OCI-LY1 (cell line): Measurements from ENCODE around the gene TMEM266.

Source experiments
- H2AFZ ChIP-seq: fragments of 200-600 bp; sonication (generic), shearing (Covaris generic); 2 replicates; pipeline ENCODE4 v1.6.0; 2014; ENCODE audit warnings: antibody characterized with exemption, mild to moderate bottlenecking, low read length
- H3F3A ChIP-seq: fragments of 200-600 bp; sonication (generic), shearing (Covaris generic); 2 replicates; pipeline ENCODE4 v1.6.0; 2014; ENCODE audit warnings: mild to moderate bottlenecking, antibody characterized with exemption, low read length, moderate library complexity; ENCODE audit not compliant: insufficient read depth
- H3K27ac ChIP-seq: fragments of 200-600 bp; sonication (generic); 2 replicates; pipeline ENCODE4 v1.5.1; 2014; ENCODE audit warnings: low read length, mixed run types, mild to moderate bottlenecking, low read depth; ENCODE audit not compliant: poor library complexity, severe bottlenecking
- H3K27me3 ChIP-seq: fragments of 200-600 bp; sonication (generic); 2 replicates; pipeline ENCODE4 v1.6.0; 2014; ENCODE audit warnings: antibody characterized with exemption, mild to moderate bottlenecking, low read length, moderate library complexity; ENCODE audit not compliant: insufficient read depth
- H3K36me3 ChIP-seq: fragments of 200-600 bp; sonication (generic); 2 replicates; pipeline ENCODE4 v1.6.1; 2014; ENCODE audit warnings: mild to moderate bottlenecking, antibody characterized with exemption, low read length, moderate library complexity, mixed read lengths; ENCODE audit not compliant: insufficient read depth
- H3K4me1 ChIP-seq: fragments of 200-600 bp; sonication (generic); 2 replicates; pipeline ENCODE4 v1.5.1; 2014; ENCODE audit warnings: mild to moderate bottlenecking, low read length, moderate library complexity; ENCODE audit not compliant: insufficient read depth, severe bottlenecking
- H3K4me2 ChIP-seq: fragments of 200-600 bp; sonication (generic), shearing (Covaris generic); 2 replicates; pipeline ENCODE4 v1.6.1; 2014; ENCODE audit warnings: low read length
- H3K4me3 ChIP-seq: fragments of 200-600 bp; sonication (generic); 2 replicates; pipeline ENCODE4 v1.5.1; 2014; ENCODE audit warnings: low read length, low read depth, mild to moderate bottlenecking, mixed read lengths; ENCODE audit not compliant: poor library complexity, severe bottlenecking
- H3K79me2 ChIP-seq: fragments of 200-600 bp; shearing (Covaris generic); 2 replicates; pipeline ENCODE4 v1.6.1; 2016; ENCODE audit warnings: mixed run types, low read length, mixed read lengths; ENCODE audit not compliant: insufficient read depth
- H3K9ac ChIP-seq: fragments of 200-600 bp; sonication (generic), shearing (Covaris generic); 2 replicates; pipeline ENCODE4 v1.6.1; 2014; ENCODE audit warnings: mild to moderate bottlenecking, low read length, mixed read lengths
- H3K9me2 ChIP-seq: fragments of 200-600 bp; sonication (generic), shearing (Covaris generic); 2 replicates; pipeline ENCODE4 v1.6.1; 2014; ENCODE audit warnings: low read depth, mild to moderate bottlenecking, low read length, mixed read lengths
- H3K9me3 ChIP-seq: fragments of 200-600 bp; shearing (Covaris generic); 2 replicates; pipeline ENCODE4 v1.6.1; 2014; ENCODE audit warnings: low read length, mixed read lengths
- H4K20me1 ChIP-seq: fragments of 200-600 bp; sonication (generic), shearing (Covaris generic); 2 replicates; pipeline ENCODE4 v1.6.0; 2016; ENCODE audit warnings: mild to moderate bottlenecking, low read length; ENCODE audit not compliant: insufficient read depth
- EZH2 ChIP-seq: fragments of 200-600 bp; sonication (generic), shearing (Covaris generic); IDR thresholded peaks from 2 replicates; pipeline ENCODE4 v1.8.0; 2017; ENCODE audit warnings: borderline replicate concordance, mixed run types, mild to moderate bottlenecking, antibody characterized with exemption, low read length, moderate library complexity, mixed read lengths
- TF ChIP-seq, protein P1 (sequence below): fragments of 200-600 bp; sonication (generic), shearing (Covaris generic); IDR thresholded peaks from 2 replicates; pipeline ENCODE4 v1.5.1; 2017; ENCODE audit warnings: mild to moderate bottlenecking, antibody characterized with exemption, low read length, moderate library complexity, mixed read lengths

Gene TMEM266

DNA sequence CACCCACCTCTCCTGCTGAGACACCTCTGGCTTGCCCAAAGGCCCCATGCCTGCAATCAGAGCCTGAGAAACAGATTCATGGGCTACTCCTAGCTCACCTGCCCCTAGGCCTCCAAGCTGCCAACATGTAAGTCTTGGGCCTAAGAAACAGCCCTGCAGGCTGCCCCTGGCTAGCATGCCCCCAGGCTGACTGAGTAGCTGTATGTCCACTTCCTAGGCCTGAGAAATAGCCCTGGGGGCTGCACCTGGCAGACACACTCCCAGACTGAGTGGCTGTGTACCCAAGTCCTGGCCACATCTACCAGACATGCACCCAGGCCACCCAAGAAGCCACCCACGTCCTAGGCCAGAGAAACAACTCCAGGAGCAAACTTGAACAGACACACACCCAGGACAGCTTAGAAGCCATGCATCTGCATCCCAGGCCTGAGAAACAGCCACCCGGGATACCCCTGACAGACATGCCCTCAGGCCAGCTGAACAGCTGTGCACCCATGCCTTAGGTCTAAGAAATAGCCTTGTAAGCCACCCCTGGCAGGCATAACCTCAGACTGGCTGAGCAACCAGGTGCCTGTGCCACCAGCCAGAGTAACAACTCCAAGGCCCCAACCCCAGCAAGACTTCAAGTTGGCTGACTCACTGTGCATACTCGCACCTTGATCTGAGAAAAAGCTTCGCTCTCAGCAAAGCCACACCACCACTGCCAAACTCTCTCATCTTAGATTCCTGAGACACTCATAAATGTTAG lies 35.6 kb upstream of the TMEM266 start:
- H3K9me3 ChIP-seq, result peaks cover 9% of the 10 kb centered on the region; the same call in 1 of the 2 replicates
- H3K4me3 ChIP-seq, result no peak overlapping the region
- no peaks in the 10 kb centered on the region for H4K20me1 ChIP-seq
- no peaks in the 10 kb centered on the region for H3K4me1 ChIP-seq
- no peaks in the 10 kb centered on the region for H3K27me3 ChIP-seq
- no peak for TF ChIP-seq EZH2
- TF ChIP-seq, protein P1, sequence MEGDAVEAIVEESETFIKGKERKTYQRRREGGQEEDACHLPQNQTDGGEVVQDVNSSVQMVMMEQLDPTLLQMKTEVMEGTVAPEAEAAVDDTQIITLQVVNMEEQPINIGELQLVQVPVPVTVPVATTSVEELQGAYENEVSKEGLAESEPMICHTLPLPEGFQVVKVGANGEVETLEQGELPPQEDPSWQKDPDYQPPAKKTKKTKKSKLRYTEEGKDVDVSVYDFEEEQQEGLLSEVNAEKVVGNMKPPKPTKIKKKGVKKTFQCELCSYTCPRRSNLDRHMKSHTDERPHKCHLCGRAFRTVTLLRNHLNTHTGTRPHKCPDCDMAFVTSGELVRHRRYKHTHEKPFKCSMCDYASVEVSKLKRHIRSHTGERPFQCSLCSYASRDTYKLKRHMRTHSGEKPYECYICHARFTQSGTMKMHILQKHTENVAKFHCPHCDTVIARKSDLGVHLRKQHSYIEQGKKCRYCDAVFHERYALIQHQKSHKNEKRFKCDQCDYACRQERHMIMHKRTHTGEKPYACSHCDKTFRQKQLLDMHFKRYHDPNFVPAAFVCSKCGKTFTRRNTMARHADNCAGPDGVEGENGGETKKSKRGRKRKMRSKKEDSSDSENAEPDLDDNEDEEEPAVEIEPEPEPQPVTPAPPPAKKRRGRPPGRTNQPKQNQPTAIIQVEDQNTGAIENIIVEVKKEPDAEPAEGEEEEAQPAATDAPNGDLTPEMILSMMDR, result no peak
- no peak overlapping the region for H2AFZ ChIP-seq
- no peaks in the 10 kb centered on the region for H3F3A ChIP-seq
- H3K9me2 ChIP-seq, result no peaks in the 10 kb centered on the region
- no peak overlapping the region for H3K27ac ChIP-seq
- no peak overlapping the region for H3K9ac ChIP-seq
- no peaks in the 10 kb centered on the region for H3K79me2 ChIP-seq
- no peak overlapping the region for H3K4me2 ChIP-seq
- no peaks in the 10 kb centered on the region for H3K36me3 ChIP-seq

DNA sequence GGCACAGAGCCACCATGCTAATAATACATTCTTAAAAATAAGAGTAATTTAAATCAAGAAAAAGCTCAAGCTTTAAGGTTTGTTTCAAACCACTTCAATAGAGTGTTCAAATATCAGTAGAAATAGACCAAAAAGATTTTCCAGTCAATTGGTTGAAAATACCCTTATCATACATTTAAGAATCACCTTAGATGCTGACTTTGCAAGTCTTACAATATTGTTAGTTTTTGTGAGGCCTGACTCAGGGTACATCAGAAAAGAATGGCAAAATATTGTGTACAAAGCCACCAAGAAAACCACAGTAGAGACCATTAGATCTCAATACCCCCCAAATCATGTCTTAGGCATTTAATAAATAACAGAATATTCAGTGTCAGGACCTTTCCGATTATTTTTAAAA lies 27.7 kb upstream of the TMEM266 start:
- H3K9me3 ChIP-seq, result no peaks in the 10 kb centered on the region
- H3K27me3 ChIP-seq, result no peaks in the 10 kb centered on the region
- H3K36me3 ChIP-seq, result no peaks in the 10 kb centered on the region
- no peak overlapping the region for H3K9ac ChIP-seq
- H3F3A ChIP-seq, result no peaks in the 10 kb centered on the region
- H3K4me2 ChIP-seq, result no peak overlapping the region
- no peaks in the 10 kb centered on the region for H4K20me1 ChIP-seq
- H3K4me3 ChIP-seq, result no peak overlapping the region
- H2AFZ ChIP-seq, result no peak overlapping the region
- no peaks in the 10 kb centered on the region for H3K79me2 ChIP-seq
- H3K4me1 ChIP-seq, result no peaks in the 10 kb centered on the region
- H3K27ac ChIP-seq, result no peak overlapping the region
- TF ChIP-seq EZH2, result no peak
- TF ChIP-seq, protein P1, result no peak
- no peaks in the 10 kb centered on the region for H3K9me2 ChIP-seq

DNA sequence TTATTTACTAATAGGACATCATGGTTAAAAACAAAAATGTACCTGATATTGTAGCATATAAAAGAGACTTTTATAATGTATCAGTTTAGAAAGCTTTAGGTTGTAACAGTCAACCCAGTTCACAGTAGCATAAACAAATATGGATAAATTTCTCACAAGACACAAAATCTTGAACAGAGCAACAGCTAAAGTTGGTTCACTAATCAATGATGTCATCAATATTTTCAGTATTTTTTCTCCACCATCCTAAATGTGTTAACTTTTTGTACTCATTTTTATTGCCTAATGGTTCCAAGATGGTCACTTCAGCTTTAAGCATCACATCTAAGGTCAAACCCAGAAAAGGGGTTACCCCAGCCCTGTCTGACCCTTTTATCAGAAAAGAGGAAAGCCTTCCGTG lies 26.3 kb upstream of the TMEM266 start:
- H3K9me2 ChIP-seq, result no peaks in the 10 kb centered on the region
- H3K79me2 ChIP-seq, result no peaks in the 10 kb centered on the region
- H3K27me3 ChIP-seq, result no peaks in the 10 kb centered on the region
- no peak overlapping the region for H3K27ac ChIP-seq
- H3F3A ChIP-seq, result no peaks in the 10 kb centered on the region
- H3K36me3 ChIP-seq, result no peaks in the 10 kb centered on the region
- no peak overlapping the region for H2AFZ ChIP-seq
- TF ChIP-seq, protein P1, result no peak
- no peak for TF ChIP-seq EZH2
- no peak overlapping the region for H3K9ac ChIP-seq
- H3K9me3 ChIP-seq, result no peaks in the 10 kb centered on the region
- H4K20me1 ChIP-seq, result no peaks in the 10 kb centered on the region
- H3K4me1 ChIP-seq, result no peaks in the 10 kb centered on the region
- no peak overlapping the region for H3K4me3 ChIP-seq
- H3K4me2 ChIP-seq, result no peak overlapping the region
